Hepatocyte (in vitro differentiated cells): ENCODE measurements around the gene NPB. TPM values are rescaled to one million over a fixed set of nuclear protein-coding genes. Genes with fewer than 3 reads are reported as not detected.

ENCODE experiments used
- DNase-seq: peaks from one replicate; pipeline ENCODE4 v3.0.0-alpha.2; 2016; ENCODE audit warnings: low spot score
- H2AFZ ChIP-seq: fragments of 200-600 bp; sonication (generic); 2 replicates; pipeline ENCODE4 v1.6.0; 2016; ENCODE audit warnings: antibody characterized with exemption, mild to moderate bottlenecking
- H3K27ac ChIP-seq: fragments of 200-600 bp; sonication (generic); 2 replicates; pipeline ENCODE4 v1.5.1; 2016; ENCODE audit warnings: mild to moderate bottlenecking
- H3K27me3 ChIP-seq: fragments of 200-600 bp; sonication (generic); 2 replicates; pipeline ENCODE4 v1.6.1; 2016
- H3K36me3 ChIP-seq: fragments of 200-600 bp; sonication (generic); replicated peaks from 2 replicates; pipeline ENCODE4 v1.5.1; 2016; ENCODE audit warnings: low read depth; ENCODE audit not compliant: insufficient read depth
- H3K4me1 ChIP-seq: fragments of 200-600 bp; sonication (generic); 2 replicates; pipeline ENCODE4 v1.5.1; 2016; ENCODE audit warnings: mild to moderate bottlenecking, moderate library complexity; ENCODE audit not compliant: insufficient read depth
- H3K4me2 ChIP-seq: fragments of 200-600 bp; sonication (generic); 2 replicates; pipeline ENCODE4 v1.6.0; 2016
- H3K4me3 ChIP-seq: fragments of 200-600 bp; sonication (generic); 2 replicates; pipeline ENCODE4 v1.5.1; 2016; ENCODE audit warnings: mild to moderate bottlenecking
- H3K79me2 ChIP-seq: fragments of 200-600 bp; sonication (generic); 2 replicates; pipeline ENCODE4 v1.6.0; 2017; ENCODE audit warnings: mild to moderate bottlenecking
- H3K9me2 ChIP-seq: fragments of 200-600 bp; sonication (generic); replicated peaks from 2 replicates; pipeline ENCODE4 v1.6.0; 2017; ENCODE audit warnings: mild to moderate bottlenecking; ENCODE audit not compliant: insufficient read depth
- H3K9me3 ChIP-seq: fragments of 200-600 bp; sonication (generic); 2 replicates; pipeline ENCODE4 v1.5.1; 2016; ENCODE audit warnings: low read depth, mild to moderate bottlenecking
- H4K20me1 ChIP-seq: fragments of 200-600 bp; sonication (generic); 2 replicates; pipeline ENCODE4 v1.6.0; 2016; ENCODE audit warnings: mild to moderate bottlenecking; ENCODE audit not compliant: insufficient read depth, poor library complexity, severe bottlenecking
- CTCF ChIP-seq: fragments of 200-600 bp; sonication (generic); IDR thresholded peaks from 2 replicates; pipeline ENCODE4 v1.5.1; 2016; ENCODE audit warnings: antibody characterized with exemption, mild to moderate bottlenecking; ENCODE audit not compliant: poor library complexity
- EZH2 ChIP-seq: fragments of 200-600 bp; sonication (generic); IDR thresholded peaks from 2 replicates; pipeline ENCODE4 v1.6.1; 2016; ENCODE audit warnings: antibody characterized with exemption, mild to moderate bottlenecking, borderline replicate concordance
- EZH2phosphoT487 ChIP-seq: fragments of 200-600 bp; sonication (generic); IDR thresholded peaks from one replicate; pipeline ENCODE4 v1.6.1; 2018; ENCODE audit warnings: antibody characterized with exemption, mild to moderate bottlenecking, low read depth, moderate library complexity; ENCODE audit not compliant: unreplicated experiment, severe bottlenecking
- WGBS: methylation state at CpG from one replicate; pipeline ENCODE4 v1.1.6; 2016; ENCODE audit warnings: low lambda C conversion rate; ENCODE audit errors: missing lambda C conversion rate; 5-methylcytosine and 5-hydroxymethylcytosine counted together
- polyA plus RNA-seq: library from polyadenylated mRNA; unstranded; fragments of >200 nt; fragmentation: Nextera tagmentation; extraction: Ambion mirVana; gene quantifications from 2 replicates; pipeline ENCODE4 v1.2.1, GENCODE V29; 2016
- total RNA-seq: library from RNA; depleted of rRNA; stranded (reverse); fragments of >200 nt; gene quantifications from 2 replicates; pipeline ENCODE4 v1.2.3, GENCODE V29; 2014

NPB gene
- total and polyA plus RNA-seq, 2 experiments from 2014 or later = 0.47 to 2.2 TPM

- peaks cover under 1% of the 10 kb centered on the region for H3K4me1 ChIP-seq
- peaks cover 29% of the 10 kb centered on the region for H3K79me2 ChIP-seq
- no peak for DNase-seq
- no peak overlapping the region for H3K27ac ChIP-seq
- no peaks in the 10 kb centered on the region for H4K20me1 ChIP-seq
- H3K27me3 ChIP-seq = no peaks in the 10 kb centered on the region
- H2AFZ ChIP-seq = no peak overlapping the region
- TF ChIP-seq EZH2 = no peak
- TF ChIP-seq EZH2phosphoT487 = no peak
- TF ChIP-seq CTCF = no peak
- WGBS = 99% methylated on average over 5 of the region's 5 CpGs
- H3K9me2 ChIP-seq = no peaks in the 10 kb centered on the region
- H3K4me2 ChIP-seq = no peak overlapping the region
- H3K9me3 ChIP-seq = no peaks in the 10 kb centered on the region
- peaks cover under 1% of the 10 kb centered on the region for H3K36me3 ChIP-seq
- H3K4me3 ChIP-seq = no peak overlapping the region
Observed at GRCh38 chr17:81884968-81885367, 17.1 kb upstream of the NPB start.

GRCh38 chr17:81885454-81885853, 16.6 kb upstream of the NPB start:
- DNase-seq = no peak
- Histone ChIP-seq H3K4me1 (peaks cover 6% of the 10 kb centered on the region), H3K36me3 (no peaks in the 10 kb centered on the region), H3K4me2 (no peak overlapping the region), H2AFZ (no peak overlapping the region), H3K79me2 (peaks cover 33% of the 10 kb centered on the region), H3K27me3 (no peaks in the 10 kb centered on the region), H4K20me1 (no peaks in the 10 kb centered on the region), H3K9me3 (no peaks in the 10 kb centered on the region), H3K4me3 (no peak overlapping the region), H3K9me2 (no peaks in the 10 kb centered on the region), H3K27ac (no peak overlapping the region)
- 94% methylated on average over 10 of the region's 10 CpGs for WGBS
- TF ChIP-seq EZH2 (no peak), EZH2phosphoT487 (no peak), CTCF (no peak)

- WGBS = 94% methylated on average over 11 of the region's 11 CpGs
- no peaks in the 10 kb centered on the region for H3K27me3 ChIP-seq
- H3K79me2 ChIP-seq = peaks cover 39% of the 10 kb centered on the region
- H4K20me1 ChIP-seq = no peaks in the 10 kb centered on the region
- no peaks in the 10 kb centered on the region for H3K9me3 ChIP-seq
- peaks cover 6% of the 10 kb centered on the region for H3K4me1 ChIP-seq
- no peak overlapping the region for H2AFZ ChIP-seq
- H3K9me2 ChIP-seq = no peaks in the 10 kb centered on the region
- no peaks in the 10 kb centered on the region for H3K36me3 ChIP-seq
- TF ChIP-seq EZH2phosphoT487 (no peak), CTCF (no peak), EZH2 (no peak)
- no peak overlapping the region for H3K27ac ChIP-seq
- no peak overlapping the region for H3K4me3 ChIP-seq
- no peak overlapping the region for H3K4me2 ChIP-seq
- DNase-seq = no peak
Observed at GRCh38 chr17:81885869-81886548, 16.0 kb upstream of the NPB start.
